C1 segment of cervical spinal cord (tissue), 14 donors: ENCODE results near the gene SPANXB1.
"Not testable (repeated sequence)": the region's sequence is repeated elsewhere in the genome, so short reads cannot be mapped to it uniquely, and the experiment has no call there.

ENCODE experiments used
- DNase-seq, 14 donors: peaks; one replicate each; lab custom pipeline; 2025; lab: John Stamatoyannopoulos, UW

Gene SPANXB1, protein sequence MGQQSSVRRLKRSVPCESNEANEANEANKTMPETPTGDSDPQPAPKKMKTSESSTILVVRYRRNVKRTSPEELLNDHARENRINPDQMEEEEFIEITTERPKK

DNA sequence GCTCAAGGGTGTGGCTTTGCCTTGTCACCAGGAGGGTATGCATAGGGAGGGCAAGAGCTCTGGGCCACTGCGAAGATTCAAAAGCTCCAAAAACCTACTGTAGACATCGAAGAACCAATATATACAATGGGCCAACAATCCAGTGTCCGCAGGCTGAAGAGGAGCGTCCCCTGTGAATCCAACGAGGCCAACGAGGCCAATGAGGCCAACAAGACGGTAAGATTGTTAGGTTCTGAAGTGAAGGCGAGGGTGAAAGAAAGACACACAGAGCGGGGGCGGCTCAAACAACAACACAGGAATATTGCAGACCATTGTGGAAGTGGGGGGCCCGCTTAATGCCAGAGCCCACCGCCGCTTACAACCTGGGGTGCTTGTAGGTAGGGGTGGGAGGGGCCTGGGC, at the start of gene SPANXB1:
Gene SPANXB1, plus strand, starts transcription at position 27 of the 400 bp plus-strand sequence. Its CDS starts 100 bp downstream, at position 127.
- not testable (repeated sequence) for DNase-seq

GRCh38 chrX:140967036-140967435, 35.4 kb upstream of the SPANXB1 start:
- DNase-seq: no peak

GRCh38 chrX:140971099-140971795, 31.1 kb upstream of the SPANXB1 start:
- DNase-seq: no peak

DNA sequence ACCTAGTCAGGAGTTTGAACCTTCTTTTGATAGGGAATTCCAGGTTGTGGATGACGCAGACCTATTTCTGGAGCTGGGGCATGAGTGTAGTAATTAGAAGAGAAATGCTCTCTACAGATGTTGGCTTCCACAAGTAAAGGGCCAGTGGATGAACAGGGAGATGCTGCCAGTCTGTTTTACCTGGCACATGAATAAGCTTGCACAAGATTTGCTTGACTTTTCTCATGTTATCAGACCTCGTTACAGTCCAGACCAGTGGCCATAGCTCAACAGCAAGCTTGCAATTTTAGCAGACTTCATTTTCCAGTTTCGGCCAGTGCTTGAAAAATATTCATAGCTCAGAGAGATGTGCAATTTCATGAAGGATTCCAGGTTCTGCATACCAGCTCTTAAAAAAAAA, 26.9 kb upstream of the SPANXB1 start:
- no peak for DNase-seq

DNA sequence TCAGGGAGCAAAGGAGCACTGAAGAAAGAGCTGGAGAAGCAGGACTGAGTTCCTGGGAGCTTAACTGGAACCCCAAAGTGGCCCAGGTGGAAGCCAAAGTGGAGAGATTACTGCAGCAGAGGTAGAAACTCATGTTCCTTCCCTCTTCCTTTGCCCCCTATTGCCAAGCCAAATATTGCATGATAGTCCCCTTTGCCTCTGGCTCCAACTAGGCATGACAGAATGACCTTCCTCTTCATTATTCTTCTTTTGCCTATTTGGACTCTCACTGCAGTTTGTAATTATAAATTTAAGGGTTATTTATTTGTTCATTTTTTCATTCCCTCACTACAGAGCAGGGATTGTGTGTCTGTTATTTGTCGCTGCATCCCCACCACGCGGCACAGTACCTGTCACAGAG, 22.1 kb upstream of the SPANXB1 start:
- DNase-seq: no peak

DNA sequence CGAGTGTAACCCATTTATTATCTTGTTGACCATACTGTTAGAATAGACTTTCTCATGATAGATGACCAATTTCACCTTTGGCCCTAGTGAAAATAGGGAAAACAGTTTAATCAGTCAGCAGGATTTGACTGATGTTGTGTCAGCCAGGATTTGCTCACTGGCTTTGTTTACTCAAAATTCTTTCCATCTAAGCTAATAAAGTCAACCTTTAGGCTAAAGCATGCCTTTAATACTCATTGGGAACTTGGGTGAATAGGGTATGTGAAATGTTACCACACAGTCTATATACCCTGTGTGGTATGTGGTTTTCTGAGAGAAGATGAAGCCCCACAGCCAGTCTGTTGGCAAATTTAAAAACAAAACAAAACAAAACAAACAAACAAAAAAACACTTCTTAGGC, 18.7 kb upstream of the SPANXB1 start:
- no peak for DNase-seq

- not testable (repeated sequence) for DNase-seq
These were observed 2.8 kb downstream of the SPANXB1 start for GRCh38 chrX:141005243-141005642.

- not testable (repeated sequence) for DNase-seq
These were observed 41.9 kb downstream of the SPANXB1 start for GRCh38 chrX:141044246-141044645.

- not testable (repeated sequence) for DNase-seq
These were observed 47.5 kb downstream of the SPANXB1 start for GRCh38 chrX:141049878-141050277.

DNA sequence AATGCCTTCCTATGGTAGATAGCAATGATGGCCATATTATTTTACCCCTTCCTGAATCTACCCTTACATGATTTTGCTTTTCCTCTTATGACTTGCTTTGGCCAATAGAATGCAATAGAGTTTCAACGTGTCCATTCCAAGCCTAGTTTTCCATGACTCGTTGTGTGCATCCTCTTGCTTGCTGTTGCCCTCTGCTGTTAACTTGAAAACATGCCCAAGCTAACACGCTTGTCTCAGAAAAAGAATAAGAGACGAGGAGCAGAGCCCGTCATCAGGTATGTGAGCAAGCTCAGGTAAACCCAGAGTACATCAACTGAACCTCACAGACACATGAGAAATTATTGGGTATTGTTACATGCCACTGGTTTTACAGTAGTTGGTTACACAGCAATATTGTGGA, 49.7 kb downstream of the SPANXB1 start:
- DNase-seq: not testable (repeated sequence)
